ENCODE data around the gene SLFN12L. TPM values are rescaled to one million over a fixed set of nuclear protein-coding genes. Genes with fewer than 3 reads are reported as not detected.
A peak's percentile ranks its signal among the peaks of the same experiment; 100 is the strongest.
"Not testable (repeated sequence)": the region's sequence is repeated elsewhere in the genome, so short reads cannot be mapped to it uniquely, and the experiment has no call there.

SLFN12L gene
- total RNA-seq, 6 experiments from 2014 or later: 0.32 to 2.6 (median 0.69) TPM; not detected in 1

DNA sequence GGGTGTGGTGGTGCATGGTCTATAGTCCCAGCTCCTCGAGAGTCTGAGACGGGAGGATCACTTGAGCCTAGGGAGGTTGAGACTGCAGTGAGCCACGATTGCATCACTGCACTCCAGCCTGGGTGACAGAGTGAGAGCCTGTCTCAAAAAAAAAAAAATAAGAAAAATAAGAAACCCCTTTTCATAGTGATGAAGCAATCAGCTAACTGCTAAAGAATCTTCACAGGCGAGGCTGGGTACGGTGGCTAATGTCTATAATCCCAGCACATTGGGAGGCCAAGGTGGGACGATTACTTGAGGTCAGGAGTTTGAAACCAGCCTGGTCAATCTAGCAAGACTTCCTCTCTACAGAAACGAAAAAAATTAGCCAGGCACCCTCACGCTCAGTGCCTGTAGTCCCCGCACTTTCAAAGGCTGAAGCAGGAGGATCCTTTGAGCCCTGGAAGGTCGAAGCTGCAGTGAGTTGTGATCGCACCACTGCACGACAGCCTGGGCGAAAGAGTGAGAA, 760 bp downstream of the SLFN12L start:
- H3K9me3 ChIP-seq: no peaks in the 10 kb centered on the region
- TF ChIP-seq, protein P1, sequence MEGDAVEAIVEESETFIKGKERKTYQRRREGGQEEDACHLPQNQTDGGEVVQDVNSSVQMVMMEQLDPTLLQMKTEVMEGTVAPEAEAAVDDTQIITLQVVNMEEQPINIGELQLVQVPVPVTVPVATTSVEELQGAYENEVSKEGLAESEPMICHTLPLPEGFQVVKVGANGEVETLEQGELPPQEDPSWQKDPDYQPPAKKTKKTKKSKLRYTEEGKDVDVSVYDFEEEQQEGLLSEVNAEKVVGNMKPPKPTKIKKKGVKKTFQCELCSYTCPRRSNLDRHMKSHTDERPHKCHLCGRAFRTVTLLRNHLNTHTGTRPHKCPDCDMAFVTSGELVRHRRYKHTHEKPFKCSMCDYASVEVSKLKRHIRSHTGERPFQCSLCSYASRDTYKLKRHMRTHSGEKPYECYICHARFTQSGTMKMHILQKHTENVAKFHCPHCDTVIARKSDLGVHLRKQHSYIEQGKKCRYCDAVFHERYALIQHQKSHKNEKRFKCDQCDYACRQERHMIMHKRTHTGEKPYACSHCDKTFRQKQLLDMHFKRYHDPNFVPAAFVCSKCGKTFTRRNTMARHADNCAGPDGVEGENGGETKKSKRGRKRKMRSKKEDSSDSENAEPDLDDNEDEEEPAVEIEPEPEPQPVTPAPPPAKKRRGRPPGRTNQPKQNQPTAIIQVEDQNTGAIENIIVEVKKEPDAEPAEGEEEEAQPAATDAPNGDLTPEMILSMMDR (IDR thresholded peaks at IDR 0.05): no peak
- no peak for TF ChIP-seq POLR2A (IDR thresholded peaks at IDR 0.05)
- 51% methylated on average over 4 of the region's 13 CpGs for WGBS (ENCODE audit: insufficient coverage, low coverage, low lambda C conversion rate, missing lambda C conversion rate)
- intact Hi-C loops (cut with DNase I): loop anchor here in 1 of 2 donors (10.0 kb wide), 1 partner anchor 362 kb away; no protein-coding TSS in a partner anchor
- ATAC-seq: no peak
- H3K27ac ChIP-seq: peak overlapping the region in 1 of 3 donors; percentile 20
- no peaks in the 10 kb centered on the region for H3K27me3 ChIP-seq
- H3K4me1 ChIP-seq: peaks cover 0 to 21% (median 8%) of the 10 kb centered on the region in 4 donors
- no peaks in the 10 kb centered on the region for H3K36me3 ChIP-seq
- H3K4me3 ChIP-seq: no peak overlapping the region
- no peak for DNase-seq

DNA sequence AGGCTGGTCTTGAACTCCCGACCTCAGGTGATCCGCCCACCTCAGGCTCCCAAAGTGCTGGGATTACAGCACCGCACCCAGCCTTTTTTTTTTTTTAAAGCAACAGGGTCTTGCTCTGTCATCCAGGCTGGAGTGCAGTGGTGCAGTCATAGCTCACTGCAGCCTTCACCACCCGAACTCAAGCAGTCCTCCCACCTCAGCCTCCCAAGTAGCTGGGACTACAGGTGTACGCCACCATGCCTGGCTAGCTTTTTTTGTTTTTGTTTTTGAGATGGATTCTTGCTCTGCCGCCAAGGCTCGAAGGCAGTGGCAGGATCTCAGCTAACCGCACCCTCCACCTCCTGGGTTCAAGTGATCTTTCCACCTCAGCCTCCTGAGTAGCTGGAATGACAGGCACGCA, 2.1 kb downstream of the SLFN12L start:
- DNase-seq, H3K9me3 ChIP-seq, H3K4me3 ChIP-seq, H3K27ac ChIP-seq, H3K36me3 ChIP-seq, H3K27me3 ChIP-seq, ATAC-seq: not testable (repeated sequence)
- intact Hi-C loops (cut with DNase I): loop anchor here in 1 of 2 donors (10.0 kb wide), 1 partner anchor 361 kb away; no protein-coding TSS in a partner anchor
- peaks cover 0 to 16% (median 7%) of the 10 kb centered on the region in 4 donors for H3K4me1 ChIP-seq
- 87% methylated on average over 8 of the region's 9 CpGs for WGBS (ENCODE audit: insufficient coverage, low coverage, low lambda C conversion rate, missing lambda C conversion rate)

DNA sequence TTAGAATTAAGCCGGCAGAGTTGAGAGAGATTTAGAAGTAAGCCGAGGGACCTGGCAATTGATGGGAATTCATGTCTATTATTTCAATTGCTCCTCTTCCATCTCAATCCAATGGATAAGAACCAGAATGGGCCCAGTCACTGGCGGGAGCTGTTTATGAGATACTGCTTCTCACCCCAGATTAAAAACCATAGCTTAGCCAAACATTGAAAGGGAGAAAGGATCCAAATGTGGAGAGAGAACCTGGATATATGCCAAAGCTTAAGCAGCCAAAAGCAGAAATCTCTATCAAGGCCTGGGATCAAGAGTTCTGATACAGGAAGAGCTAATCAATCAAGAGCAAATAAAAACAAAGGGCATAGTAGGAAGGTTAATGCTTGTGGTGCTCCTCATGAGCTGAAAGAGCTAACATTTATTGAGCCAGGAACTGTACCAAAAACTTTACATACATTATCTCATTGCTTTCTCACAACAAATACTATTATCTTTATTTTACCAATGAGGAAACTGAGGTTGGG, 2.8 kb downstream of the SLFN12L start:
- H3K4me1 ChIP-seq: peaks cover 0 to 16% (median 5%) of the 10 kb centered on the region in 4 donors
- WGBS (ENCODE audit: insufficient coverage, low coverage, low lambda C conversion rate, missing lambda C conversion rate): 56% methylated on average over 3 of the region's 3 CpGs
- no peak for TF ChIP-seq POLR2A (IDR thresholded peaks at IDR 0.05)
- TF ChIP-seq, protein P1 (IDR thresholded peaks at IDR 0.05): no peak
- ATAC-seq (peak; percentile 78 to 86 (median 80)), DNase-seq (no peak)
- no peaks in the 10 kb centered on the region for H3K27me3 ChIP-seq
- H3K4me3 ChIP-seq: no peak overlapping the region
- H3K36me3 ChIP-seq: no peaks in the 10 kb centered on the region
- H3K9me3 ChIP-seq: no peaks in the 10 kb centered on the region
- no peak overlapping the region for H3K27ac ChIP-seq
- intact Hi-C loops (cut with DNase I): loop anchor here (5.0 to 10.0 kb wide), 2 partner anchors 222 to 360 kb away; no protein-coding TSS in a partner anchor

DNA sequence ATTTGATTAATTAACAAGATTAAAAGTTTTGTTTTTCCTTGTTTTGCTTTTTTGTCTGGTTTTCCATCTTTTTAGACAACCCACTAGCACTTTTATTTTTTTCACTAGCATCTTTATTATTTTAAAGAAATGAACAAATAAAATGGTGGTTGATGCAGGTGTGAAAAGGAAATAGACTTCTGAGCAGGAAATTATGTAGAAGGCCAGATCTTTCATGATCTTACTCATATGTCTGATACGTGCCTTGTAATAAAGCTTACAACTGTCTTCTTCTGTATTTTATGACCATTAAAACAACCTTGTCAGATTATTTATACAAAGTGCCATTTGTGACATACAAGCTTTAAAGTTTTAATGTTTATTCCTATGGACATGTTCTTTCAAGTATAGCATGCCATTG, 6.3 kb downstream of the SLFN12L start:
- H3K27ac ChIP-seq: no peak overlapping the region
- DNase-seq (no peak), ATAC-seq (no peak)
- no peaks in the 10 kb centered on the region for H3K27me3 ChIP-seq
- no peak for TF ChIP-seq POLR2A (IDR thresholded peaks at IDR 0.05)
- TF ChIP-seq, protein P1 (IDR thresholded peaks at IDR 0.05): no peak
- H3K4me3 ChIP-seq: no peak overlapping the region
- peaks cover 0 to 16% (median 4%) of the 10 kb centered on the region in 4 donors for H3K4me1 ChIP-seq
- H3K9me3 ChIP-seq: no peaks in the 10 kb centered on the region
- H3K36me3 ChIP-seq: no peaks in the 10 kb centered on the region
- intact Hi-C loops (cut with DNase I): loop anchor here (5.0 to 10.0 kb wide), 2 partner anchors 219 to 356 kb away; no protein-coding TSS in a partner anchor
- WGBS (ENCODE audit: insufficient coverage, low coverage, low lambda C conversion rate, missing lambda C conversion rate): 29% methylated on average over 1 of the region's 1 CpG

DNA sequence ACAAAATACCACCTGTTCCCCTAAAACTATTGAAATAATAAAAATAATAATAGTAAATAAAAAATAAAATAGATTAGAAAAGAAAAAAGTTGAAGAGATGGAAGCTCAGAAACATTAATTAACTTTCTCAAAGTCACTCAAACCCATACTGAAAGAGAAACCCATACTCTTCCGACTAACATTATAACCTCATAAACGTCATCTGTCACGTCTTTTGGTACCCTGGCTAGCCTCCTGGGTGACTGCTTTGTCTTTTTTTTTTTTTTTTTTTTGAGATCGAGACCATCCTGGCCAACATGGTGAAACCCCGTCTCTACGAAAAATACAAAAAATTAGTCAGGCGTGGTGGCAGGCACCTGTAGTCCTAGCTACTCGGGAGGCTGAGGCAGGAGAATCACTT, 7.6 kb downstream of the SLFN12L start:
- no peak overlapping the region for H3K4me3 ChIP-seq
- no peak for DNase-seq
- H3K9me3 ChIP-seq: no peaks in the 10 kb centered on the region
- H3K27me3 ChIP-seq: no peaks in the 10 kb centered on the region
- no peak overlapping the region for H3K27ac ChIP-seq
- intact Hi-C loops (cut with DNase I): loop anchor here (5.0 to 10.0 kb wide), 2 partner anchors 218 to 355 kb away; no protein-coding TSS in a partner anchor
- no peak for TF ChIP-seq POLR2A (IDR thresholded peaks at IDR 0.05)
- TF ChIP-seq, protein P1 (IDR thresholded peaks at IDR 0.05): no peak
- ATAC-seq: no peak
- WGBS (ENCODE audit: insufficient coverage, low coverage, low lambda C conversion rate, missing lambda C conversion rate): 59% methylated on average over 5 of the region's 8 CpGs
- H3K4me1 ChIP-seq: peaks cover 0 to 10% (median 4%) of the 10 kb centered on the region in 4 donors
- H3K36me3 ChIP-seq: no peaks in the 10 kb centered on the region

DNA sequence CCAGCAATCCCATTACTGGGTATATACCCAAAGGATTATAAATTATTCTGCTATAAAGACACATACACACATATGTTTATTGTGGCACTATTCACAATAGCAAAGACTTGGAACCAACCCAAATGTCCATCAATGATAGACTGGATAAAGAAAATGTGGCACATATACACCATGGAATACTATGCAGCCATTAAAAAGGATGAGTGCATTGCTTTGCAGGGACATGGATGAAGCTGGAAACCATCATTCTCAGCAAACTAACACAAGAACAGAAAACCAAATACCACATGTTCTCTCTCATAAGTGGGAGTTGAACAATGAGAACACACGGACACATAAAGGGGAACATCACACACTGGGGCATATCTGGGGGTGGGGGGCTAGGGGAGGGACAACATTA, 8.2 kb downstream of the SLFN12L start:
- DNase-seq; H3K27me3 ChIP-seq; H3K36me3 ChIP-seq; H3K9me3 ChIP-seq; H3K27ac ChIP-seq; H3K4me1 ChIP-seq; intact Hi-C loops (cut with DNase I); ATAC-seq; H3K4me3 ChIP-seq: not testable (repeated sequence)
- WGBS (ENCODE audit: insufficient coverage, low coverage, low lambda C conversion rate, missing lambda C conversion rate): 80% methylated on average over 1 of the region's 1 CpG
